Mammary epithelial cell (primary cell): Measurements from ENCODE around the gene FBN2.

Source experiments
- CTCF ChIP-seq, 2 donors: IDR thresholded peaks in 1 of 2; conservative IDR thresholded peaks in 1 of 2; 2 replicates each; pipeline ENCODE4 v1.5.1; 2011 to 2012; ENCODE audit warnings: inconsistent platforms in 2 of 2, low read length in 2 of 2, mild to moderate bottlenecking in 2 of 2, control low read depth in 1 of 2, low read depth in 1 of 2; ENCODE audit not compliant: insufficient read depth in 1 of 2; ENCODE audit errors: extremely low read depth in 1 of 2
- EZH2 ChIP-seq: IDR thresholded peaks from 2 replicates; pipeline ENCODE4 v1.6.1; 2012; ENCODE audit warnings: low read length, inconsistent platforms, borderline replicate concordance

- TF ChIP-seq EZH2 (no peak), CTCF (conservative IDR thresholded peaks at IDR 0.05 in 1 of 2, IDR thresholded peaks at IDR 0.05 in 1 of 2; ENCODE audit: extremely low read depth in 1 of 2, insufficient read depth in 1 of 2, low read depth in 1 of 2, low read length in 2 of 2) (no peak)
These were observed 129.4 kb downstream of the FBN2 start for GRCh38 chr5:128408622-128409021.
